Glomerular visceral epithelial cell (primary cell): Measurements from ENCODE around the gene DCC.

Source experiments
- DNase-seq: peaks from one replicate; pipeline ENCODE4 v3.0.0-alpha.2; 2016; ENCODE audit errors: extremely low spot score

DCC gene

GRCh38 chr18:52605345-52605744, 265.3 kb downstream of the DCC start:
- no peak for DNase-seq

DNA sequence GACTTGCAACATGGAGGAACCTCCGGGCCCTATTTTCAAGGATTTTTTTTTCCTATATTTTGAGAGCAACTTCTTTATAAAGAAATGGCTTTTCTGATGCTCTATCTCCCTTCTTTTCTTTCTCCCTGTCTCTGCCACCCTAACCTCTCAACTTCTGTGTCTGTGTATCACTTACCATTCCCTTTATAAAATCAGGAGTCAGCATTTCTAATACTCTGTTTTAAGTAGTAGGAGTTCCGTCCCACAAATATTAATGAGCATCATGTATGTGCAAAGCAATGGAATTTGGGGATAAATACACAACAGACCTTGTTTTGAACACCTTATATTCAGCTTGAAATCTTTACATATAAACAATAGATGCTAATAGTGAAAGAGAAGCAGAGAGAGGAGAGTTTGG, 268.0 kb downstream of the DCC start:
- no peak for DNase-seq

DNA sequence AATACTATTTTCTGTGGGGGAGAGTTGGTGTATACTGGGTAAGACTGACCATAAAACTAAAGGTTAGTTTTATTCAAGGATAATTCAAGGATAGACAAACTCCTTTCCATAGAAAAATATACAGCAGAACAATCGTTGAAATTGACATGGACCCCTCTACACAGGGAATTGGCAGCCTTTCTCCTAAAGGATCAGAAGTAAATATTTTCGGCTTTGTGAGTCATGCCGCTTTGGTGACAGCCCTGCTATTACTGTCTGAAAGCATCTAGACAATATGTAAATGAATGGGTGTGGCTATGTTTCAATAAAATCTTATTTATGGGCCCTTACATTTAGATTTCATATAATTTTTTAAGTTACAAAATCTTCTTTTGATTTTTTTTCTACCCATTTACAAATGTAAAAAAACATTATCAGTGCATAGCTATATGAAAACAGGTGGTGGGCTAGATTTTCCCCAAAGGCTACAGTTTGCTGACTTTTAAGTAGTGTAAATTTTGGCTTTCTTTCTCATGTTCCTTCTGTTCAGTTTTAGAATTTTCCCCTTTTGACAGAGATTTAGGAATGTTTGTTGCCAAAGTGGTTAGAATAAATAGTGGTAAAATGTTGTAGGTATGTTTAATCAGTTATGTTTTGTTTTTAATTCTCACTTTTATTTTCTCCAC, 270.6 kb downstream of the DCC start:
- DNase-seq, result no peak

DNA sequence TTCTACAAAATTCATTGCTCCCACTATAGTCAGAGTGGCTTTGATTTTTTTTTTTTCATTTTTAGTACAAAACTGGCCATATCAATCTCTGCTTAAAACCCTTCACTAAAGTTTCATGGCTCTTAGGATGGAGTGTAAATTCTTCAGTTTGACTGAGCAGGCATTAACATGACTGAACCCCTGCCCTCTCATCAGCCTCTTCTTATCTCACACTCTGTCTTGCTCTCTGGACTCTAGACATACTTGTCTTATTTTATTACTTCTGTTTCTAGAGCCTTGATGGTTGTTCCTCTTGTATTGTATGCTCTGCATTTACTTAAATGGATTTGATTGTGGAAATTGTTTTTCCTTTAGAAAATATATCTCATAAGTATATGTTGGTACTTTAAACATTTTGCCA, 272.4 kb downstream of the DCC start:
- no peak for DNase-seq

GRCh38 chr18:52615321-52615720, 275.3 kb downstream of the DCC start:
- DNase-seq, result no peak

DNA sequence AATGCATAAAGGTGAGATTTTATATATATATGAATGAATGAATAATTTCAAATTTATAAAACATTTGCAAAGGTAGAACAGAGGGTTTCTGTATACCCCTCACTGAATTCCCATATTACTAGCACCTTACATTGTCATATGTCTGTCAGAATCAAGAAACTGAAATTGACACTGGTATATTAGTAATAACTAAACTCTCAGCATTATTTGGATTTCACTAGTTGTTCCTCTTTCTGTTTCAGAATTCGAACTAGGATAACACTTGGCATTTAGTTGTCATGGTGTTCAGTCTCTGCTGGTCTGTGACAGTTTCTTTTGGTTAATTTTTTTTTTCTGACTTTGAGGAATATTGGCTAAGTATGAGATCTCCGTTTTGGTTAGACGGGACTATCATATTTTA, 275.9 kb downstream of the DCC start:
- DNase-seq, result no peak

DNA sequence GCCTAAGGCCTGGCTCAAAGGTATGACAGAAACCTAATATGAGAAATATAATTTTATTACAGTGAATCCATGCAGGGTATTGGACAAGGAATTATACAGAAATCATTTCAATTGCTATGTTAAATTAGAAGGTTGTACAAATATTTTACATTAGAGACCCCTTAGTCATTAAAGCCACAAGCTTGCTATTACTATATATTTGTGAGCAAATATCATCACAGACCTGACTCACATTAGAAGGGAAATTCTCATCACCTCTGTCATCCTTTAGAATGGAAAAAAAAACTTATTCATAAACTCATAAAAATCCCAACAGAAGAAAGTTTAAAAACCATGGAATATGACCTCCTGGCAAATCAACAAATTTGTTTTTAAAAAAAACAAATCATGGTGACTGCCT, 277.9 kb downstream of the DCC start:
- DNase-seq, result no peak

DNA sequence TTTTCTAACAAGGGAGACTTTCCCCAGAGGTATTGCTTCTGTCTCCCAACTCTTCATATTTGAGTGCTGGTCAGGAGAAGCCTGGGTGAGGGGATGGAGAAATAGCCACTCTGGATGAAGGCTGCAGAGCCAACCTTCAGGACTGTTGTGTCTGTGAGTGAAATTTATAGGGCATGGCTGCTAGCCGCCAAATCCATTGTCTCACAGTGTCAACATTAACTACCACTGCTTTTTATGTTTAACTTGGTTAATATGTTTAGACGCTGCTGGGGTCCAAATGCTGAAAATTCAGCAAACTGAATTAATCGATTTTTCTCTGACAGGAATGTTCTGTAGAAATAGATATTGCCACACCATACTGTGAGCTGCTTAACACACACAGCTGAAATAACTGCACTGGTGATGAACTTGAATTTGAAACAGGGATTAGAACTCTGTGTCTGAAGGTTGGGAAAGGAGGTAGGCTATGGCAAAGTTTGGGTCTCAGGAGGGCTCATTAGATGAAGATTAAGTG, 281.0 kb downstream of the DCC start:
- no peak for DNase-seq

DNA sequence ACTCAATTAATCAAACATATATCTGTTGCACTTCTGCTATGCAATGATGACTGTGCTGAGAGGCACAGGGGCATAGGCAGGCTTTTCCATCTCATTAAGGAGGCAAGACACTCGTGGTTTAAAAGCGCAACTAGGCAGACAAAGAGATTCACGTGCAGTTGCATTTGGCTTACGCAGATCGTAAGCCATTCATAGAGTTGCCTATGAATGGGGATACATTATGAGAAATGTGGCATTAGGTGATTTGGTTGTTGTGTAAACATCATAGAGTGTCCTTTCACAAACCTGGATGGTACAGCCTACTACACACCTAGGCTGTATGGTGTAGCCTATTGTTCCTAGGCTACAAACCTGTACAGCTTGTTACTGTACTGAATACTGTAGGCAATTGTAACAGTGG, 284.7 kb downstream of the DCC start:
- no peak for DNase-seq

GRCh38 chr18:52636536-52636935, 296.5 kb downstream of the DCC start:
- DNase-seq, result no peak

- DNase-seq, result no peak
Measured at GRCh38 chr18:52648201-52648600, 308.2 kb downstream of the DCC start.

DNA sequence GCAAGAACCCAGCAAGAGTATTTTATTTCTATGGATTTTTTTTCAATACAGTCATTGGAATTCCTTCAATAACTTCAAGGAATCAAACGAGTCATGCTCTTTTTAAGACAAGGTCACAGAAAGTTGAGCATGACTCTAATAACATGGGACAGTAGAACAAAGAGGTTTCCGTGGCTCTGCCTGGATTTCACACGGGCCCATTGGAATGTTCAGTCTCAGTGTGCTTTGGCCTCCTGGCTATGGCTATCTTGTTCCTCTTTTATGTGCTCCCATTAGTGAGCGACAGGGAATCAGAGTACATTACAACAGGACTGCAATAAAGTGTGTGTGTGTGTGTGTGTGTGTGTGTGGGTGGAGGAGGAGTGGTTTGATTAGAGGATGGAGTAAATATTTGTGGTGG, 312.4 kb downstream of the DCC start:
- DNase-seq, result no peak

- no peak for DNase-seq
Measured at GRCh38 chr18:52657043-52657805, 317.2 kb downstream of the DCC start.

DNA sequence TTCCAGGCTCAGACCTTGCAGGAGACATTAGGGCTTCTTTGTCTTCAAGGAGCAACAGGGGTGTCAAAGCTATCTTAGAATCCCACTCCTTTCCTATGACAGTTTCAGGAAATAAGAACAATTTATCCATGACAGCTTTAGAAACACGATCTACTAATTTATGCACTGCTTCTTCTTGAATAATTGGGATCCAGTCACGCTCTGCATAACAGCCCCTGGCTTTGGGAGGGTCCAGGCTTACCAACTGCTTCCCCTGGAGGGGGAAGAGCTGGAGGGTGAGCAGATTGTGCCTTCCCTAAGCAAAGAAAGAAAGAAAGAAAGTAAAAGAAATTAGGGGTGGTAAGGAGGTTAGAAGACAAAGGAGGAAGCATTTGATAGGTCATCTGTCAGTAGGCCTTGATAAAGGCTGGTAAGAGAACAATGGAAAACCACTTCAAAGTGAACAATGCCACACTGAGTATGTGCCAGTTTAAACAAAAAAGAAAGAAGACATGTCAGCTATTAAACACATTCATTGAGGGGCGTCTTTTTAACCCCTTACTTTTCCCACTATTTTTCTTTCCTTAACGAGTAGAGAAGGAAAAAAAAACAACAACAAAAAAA, 327.6 kb downstream of the DCC start:
- DNase-seq, result no peak

DNA sequence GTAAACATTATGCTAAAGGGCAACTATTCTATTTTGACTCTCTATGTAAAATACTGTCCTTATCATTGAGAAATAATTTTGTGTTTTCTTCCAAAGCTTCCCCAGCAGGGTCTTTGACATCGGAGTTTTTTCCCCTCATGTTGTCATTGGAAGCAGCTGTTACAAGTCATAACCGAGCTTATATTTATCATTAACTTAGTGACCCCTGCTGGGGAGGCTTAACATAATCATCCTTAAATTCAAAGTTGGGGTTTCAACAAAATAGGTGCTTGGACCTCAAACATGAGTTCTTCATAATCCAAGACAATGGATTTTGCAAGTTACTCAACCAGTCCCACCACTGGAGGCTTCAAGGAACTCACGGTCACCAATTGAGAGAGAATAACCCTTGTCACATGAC, 330.9 kb downstream of the DCC start:
- no peak for DNase-seq

- DNase-seq, result no peak
Measured at GRCh38 chr18:52678034-52678433, 338.0 kb downstream of the DCC start.

DNA sequence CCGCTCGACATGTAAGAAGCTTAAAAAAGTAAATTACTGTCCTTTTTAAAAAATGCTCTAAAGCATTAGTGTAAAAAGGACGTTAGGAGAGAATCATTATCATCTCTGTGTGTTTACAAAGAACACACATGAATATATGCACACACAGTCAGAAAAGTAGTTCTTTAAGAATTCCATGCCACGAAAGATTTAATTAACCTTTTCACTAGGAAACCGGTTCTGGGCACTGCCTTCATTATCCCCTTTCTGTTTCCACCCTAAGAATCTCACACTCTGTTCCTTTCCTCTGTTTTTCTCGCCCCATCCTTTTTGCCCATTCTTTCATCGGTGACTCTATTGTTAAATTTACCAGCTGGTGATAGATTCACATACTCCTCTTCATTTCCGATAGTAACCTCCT, 338.6 kb downstream of the DCC start:
- no peak for DNase-seq

- DNase-seq, result no peak
Measured at GRCh38 chr18:52679354-52679753, 339.4 kb downstream of the DCC start.

- DNase-seq, result no peak
Measured at GRCh38 chr18:52682260-52682659, 342.3 kb downstream of the DCC start.

GRCh38 chr18:52685316-52685715, 345.3 kb downstream of the DCC start:
- DNase-seq, result no peak

GRCh38 chr18:52691841-52692240, 351.8 kb downstream of the DCC start:
- DNase-seq, result no peak

DNA sequence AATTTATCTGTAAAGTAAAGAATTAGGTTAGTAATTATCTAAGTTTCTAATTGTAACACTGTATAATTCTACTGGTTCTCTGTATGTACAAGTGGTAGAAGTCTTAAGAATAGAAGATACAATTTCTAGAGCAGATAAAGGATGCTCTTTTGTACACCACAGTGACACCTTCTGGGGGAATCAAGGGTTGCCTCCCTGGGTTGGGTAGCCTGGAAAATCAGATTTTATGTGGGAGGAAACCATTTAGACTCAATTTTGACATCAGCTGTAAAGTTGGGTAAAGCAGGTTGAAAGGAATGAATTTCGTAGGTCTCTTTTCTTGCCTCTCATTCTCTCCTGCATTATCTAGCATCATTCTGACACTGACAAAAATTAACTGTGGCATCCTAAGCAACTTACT, 354.8 kb downstream of the DCC start:
- DNase-seq, result no peak

GRCh38 chr18:52700116-52700515, 360.1 kb downstream of the DCC start:
- DNase-seq, result no peak
